NCI-H1694 treated with DMSO at 0.1 percent for 48 hours (cell line): ENCODE results near the gene ZDHHC8.
"Not testable (repeated sequence)": the region's sequence is repeated elsewhere in the genome, so short reads cannot be mapped to it uniquely, and the experiment has no call there.

Source experiments
- DNase-seq: peaks from one replicate; lab custom pipeline; 2025; lab: John Stamatoyannopoulos, UW

ZDHHC8 gene

GRCh38 chr22:20145206-20145831 is 13.7 kb downstream of the ZDHHC8 start:
- no peak for DNase-seq

- DNase-seq, result no peak
Observed at GRCh38 chr22:20145832-20146223, 14.2 kb downstream of the ZDHHC8 start.

GRCh38 chr22:20146777-20147176 is 15.2 kb downstream of the ZDHHC8 start:
- no peak for DNase-seq

GRCh38 chr22:20147237-20147988 is 15.8 kb downstream of the ZDHHC8 start:
- DNase-seq, result no peak

DNA sequence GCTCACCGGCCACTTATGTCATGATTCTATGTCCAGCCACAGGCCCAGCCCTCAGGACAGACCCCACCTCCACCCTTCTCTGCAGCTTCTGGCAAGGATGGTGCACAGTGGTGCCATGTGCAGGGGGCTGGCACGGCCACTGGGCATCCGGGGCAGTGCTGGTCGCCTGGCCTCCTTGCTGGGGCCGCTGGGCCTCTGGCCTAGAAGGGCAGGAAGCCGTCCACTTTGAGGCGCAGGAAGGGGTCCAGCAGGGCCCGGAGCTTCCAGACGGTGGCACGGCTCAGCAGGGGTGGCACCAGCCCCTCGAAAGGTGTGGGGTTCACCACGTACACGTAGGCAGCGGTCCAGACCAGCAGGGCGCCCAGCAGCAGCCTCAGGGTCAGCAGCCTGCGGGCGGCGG is 16.8 kb downstream of the ZDHHC8 start:
- no peak for DNase-seq

DNA sequence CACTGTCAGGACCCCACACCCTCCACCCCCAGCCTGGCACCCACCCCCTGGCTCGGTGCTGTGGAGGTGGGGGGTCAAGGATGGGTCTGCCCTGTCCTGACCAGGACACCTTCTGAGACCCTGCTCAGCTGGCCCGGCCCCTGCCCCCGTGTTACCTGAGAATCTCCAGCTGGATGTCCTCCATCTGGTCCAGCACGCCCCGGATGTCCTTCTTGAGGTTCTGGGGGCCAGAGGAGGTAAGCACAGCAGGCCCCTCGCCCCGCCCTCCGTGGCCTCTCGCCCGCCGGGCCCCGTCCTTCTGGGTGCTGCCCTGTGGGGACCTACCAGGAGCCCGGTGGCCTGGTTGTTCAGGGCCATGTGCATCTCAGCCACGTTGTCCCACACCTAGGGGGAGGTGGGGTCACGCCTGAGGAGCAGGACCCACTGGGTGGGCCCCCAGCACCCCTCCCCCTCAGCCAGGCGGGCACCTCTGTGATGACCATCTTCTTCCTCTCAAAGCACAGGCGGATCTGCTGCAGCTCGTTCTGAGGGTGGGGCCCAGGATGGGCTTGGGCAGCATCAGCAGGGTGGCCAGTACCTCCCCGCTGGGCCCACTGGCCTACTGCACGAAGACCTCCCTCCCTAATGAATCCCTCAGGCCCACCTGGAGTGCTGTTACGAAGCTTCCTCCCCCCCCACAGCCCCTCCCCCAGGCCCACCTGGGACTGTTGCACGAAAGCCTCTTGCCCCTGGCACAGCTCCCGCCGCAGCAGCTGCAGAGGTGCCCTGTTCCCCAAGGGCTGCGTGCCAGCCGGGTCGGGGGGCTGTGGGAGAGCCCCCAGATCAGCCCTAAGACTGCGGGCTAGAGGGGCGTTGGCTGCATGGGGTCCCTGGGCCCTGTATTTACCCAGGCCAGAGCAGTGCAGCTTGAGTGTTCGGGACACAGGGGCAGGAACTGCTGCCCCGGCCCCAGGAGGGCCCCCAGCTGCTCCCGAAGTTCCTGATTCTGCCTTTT is 17.9 kb downstream of the ZDHHC8 start:
- no peak for DNase-seq

GRCh38 chr22:20150381-20151275 is 19.0 kb downstream of the ZDHHC8 start, which contains the start of gene CCDC188:
CCDC188 (minus strand) TSS chr22:20151055; CDS start chr22:20150986, 69 bp downstream.
- no peak for DNase-seq

- no peak for DNase-seq
Observed at GRCh38 chr22:20151276-20151588, 19.6 kb downstream of the ZDHHC8 start.

- no peak for DNase-seq
Observed at GRCh38 chr22:20152464-20152890, 20.9 kb downstream of the ZDHHC8 start.

DNA sequence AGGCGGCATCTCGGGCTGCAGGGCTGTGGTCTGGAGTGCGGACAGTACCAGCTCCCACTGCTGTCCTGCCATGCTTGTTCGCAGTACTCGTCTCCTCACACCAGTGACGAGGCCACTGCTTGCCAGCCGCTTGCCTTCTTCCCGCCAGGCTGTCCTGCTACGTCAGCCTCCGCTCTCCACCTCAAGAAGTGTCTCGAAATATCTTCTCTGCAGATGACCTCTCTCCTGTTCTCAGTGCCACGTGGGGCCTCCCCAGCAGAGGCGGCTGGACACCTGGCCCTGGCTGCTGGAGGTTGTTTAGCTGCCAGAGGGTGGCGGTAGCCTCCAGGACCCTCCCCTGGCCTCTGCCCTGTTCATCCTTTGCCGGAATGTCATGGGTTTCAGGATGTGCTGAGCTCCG is 22.3 kb downstream of the ZDHHC8 start:
- DNase-seq, result no peak

GRCh38 chr22:20154602-20155187 is 23.1 kb downstream of the ZDHHC8 start:
- DNase-seq, result no peak

DNA sequence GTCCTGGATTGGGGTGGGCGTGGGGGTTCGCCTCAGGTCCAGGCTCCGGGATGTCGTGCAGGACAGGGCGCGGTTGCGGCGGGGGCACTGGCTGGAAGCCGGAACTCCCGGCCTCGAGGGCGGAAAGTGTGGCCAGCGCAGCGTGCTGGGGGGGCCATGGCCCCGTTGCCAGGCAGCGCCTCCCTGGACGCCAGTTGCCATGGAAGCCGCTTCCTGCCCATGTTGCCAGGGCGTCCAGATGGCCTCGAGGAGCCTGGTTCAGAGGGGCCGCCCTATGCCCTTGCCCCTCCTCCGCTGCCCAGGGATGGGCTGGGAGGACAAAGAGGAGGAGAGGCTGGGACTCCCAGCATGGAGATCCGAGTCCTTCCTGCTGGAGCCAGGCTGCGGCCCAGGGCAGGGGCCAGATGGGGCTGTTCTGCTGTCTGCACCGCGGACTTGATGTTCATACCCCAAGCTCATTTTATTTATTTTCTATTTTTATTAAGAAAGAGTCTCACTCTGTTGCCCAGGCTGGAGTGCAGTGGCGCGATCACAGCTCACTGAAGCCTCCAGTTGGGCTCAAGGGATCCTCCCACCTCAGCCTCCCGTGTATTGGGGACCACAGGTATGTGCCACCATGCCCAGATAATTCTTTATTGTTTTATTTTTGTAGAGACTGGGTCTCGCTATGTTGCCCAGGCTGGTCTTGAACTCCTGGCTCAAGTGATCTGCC is 23.9 kb downstream of the ZDHHC8 start:
- DNase-seq, result peak; percentile 55

DNA sequence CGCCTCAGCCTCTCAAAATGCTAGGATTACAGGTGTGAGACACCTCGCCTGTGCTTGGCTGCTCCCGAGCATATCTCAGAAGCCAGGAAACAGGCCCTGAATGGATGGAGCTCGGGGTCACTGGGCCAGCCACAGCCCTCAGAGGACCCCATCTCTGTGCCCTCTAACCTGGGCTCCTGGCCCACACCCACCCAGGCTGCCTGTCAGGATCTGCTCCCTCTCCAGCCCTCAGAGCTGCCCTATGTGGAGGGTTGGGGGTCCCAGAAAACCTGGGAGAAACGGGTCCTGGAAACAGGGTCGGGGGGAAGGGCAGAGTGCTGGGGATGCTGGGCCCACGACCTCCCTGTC is 24.4 kb downstream of the ZDHHC8 start:
- DNase-seq, result no peak

GRCh38 chr22:20156611-20157429 is 25.2 kb downstream of the ZDHHC8 start:
- DNase-seq, result peak; percentile 54

DNA sequence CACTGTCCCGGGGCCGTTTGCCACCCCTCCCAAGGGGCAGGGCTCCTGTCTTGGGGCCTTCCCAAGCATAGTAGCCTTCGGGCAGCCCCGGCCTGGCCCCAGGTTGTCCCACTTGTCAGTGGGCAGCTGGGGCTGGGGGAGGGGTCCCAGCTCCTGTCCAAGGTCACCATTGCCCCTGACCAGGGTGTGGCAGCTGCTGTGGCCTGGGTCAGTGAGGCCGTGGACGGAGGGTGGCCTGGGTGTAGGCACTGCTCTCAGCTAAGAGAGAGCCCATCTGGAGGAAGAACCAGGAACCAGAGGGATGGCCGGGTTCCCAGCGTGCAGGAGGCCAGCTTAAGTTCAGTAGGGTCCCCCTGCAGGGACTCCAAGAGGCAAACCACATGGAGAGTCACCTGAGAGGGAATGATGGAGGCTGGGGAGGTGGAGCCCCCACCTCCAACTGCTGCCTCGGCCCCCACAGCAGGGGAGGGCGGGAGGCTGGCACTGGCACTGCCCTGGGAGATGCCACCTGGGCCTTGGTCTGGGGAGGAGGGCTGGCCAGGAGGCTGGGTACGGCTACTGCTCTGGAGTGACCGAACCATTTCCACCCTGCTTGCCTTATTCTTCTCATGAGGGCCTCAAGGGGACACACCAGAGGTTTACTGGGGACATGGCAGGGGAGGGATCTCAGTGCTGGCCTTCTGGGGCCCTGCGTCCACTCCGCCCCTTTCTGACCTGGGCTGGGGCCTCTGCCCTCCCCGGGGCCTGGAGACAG is 26.0 kb downstream of the ZDHHC8 start:
- DNase-seq, result no peak

DNA sequence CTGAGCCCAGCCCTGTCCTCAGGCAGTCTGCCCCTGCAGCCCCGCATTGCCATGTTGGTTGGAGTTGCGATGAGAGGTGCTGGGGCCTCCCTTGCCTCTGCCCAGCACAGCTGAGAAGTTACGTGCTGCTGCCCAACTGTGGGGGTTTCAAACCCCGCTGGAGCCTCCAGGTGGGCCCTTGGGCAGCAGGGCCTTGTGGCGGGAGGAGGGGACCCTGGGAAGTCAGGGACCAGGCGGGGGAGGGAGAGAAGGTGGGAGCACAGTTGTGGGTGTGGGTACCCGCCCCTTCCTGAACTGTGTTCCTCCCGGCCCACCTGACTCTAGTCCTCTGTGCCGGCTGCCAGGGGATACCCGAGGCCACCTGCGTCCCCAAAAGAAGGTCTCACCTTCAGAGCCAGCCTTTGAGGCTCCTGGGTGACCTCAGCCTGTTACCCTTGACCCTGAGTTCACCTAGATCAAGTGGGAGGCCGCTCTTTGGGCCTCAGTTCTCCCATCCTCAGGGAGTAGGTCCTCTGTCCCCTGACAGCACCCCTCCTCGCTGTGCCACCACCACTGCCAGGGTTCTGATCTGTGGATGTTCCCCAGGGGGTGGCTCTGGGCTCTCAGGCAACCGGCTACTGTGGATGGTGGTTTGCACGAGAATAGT is 26.9 kb downstream of the ZDHHC8 start:
- no peak for DNase-seq

DNA sequence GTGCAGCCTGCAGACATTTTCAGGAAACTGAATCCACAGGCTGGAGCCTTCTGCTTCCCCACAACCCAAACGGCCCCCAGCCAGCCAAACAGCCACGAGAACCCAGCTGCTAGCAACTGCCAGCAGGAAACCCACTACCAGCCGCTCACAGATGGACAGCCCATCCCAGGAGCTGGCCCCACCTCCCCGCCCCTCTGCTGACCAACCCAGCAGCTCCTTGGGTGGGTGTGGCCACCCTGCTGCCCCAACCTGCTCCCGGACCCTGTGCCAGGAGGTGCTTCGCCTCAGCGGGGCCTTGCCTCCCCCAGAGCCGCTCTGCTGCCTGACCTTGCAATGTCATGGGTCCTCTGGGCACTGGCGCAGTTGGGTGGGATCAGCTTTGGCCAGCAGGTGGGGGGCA is 27.5 kb downstream of the ZDHHC8 start:
- peak; percentile 40 for DNase-seq

GRCh38 chr22:20159531-20159930 is 27.9 kb downstream of the ZDHHC8 start:
- DNase-seq, result not testable (repeated sequence)
